Neural progenitor cell (in vitro differentiated cells): ENCODE results near the gene GPBP1.

Experiments used
- CTCF ChIP-seq: fragments of 200-600 bp; sonication (generic); IDR thresholded peaks from 2 replicates; pipeline ENCODE4 v1.5.1; 2017; ENCODE audit warnings: antibody characterized with exemption, mild to moderate bottlenecking
- EZH2phosphoT487 ChIP-seq: fragments of 200-600 bp; sonication (generic); IDR thresholded peaks from 2 replicates; pipeline ENCODE4 v1.6.1; 2017; ENCODE audit warnings: antibody characterized with exemption

- TF ChIP-seq EZH2phosphoT487: no peak
- no peak for TF ChIP-seq CTCF
Measured at GRCh38 chr5:57247765-57248164, 73.9 kb downstream of the GPBP1 start.
